ENCODE data around the gene NR2C1.

DNA sequence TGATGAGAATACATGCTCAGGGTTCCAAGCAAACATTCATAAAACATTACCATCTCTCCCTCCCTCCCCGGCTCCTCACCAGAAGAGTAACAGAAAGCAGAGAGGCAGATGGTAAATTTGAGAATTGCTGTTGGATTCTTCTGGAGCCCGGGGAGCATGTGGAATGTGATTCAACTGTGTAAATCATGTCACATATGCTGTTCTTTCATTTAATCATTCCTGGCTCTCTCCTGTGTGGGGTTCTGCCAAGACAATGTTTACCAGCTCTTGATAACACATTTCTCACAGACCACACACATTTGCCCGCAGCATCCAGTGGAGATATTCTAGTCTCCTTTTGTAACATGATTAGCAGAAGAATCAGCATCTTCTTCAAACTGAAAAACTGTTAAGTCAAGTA, 23.4 kb upstream of the NR2C1 start:
- TF ChIP-seq, protein P1, sequence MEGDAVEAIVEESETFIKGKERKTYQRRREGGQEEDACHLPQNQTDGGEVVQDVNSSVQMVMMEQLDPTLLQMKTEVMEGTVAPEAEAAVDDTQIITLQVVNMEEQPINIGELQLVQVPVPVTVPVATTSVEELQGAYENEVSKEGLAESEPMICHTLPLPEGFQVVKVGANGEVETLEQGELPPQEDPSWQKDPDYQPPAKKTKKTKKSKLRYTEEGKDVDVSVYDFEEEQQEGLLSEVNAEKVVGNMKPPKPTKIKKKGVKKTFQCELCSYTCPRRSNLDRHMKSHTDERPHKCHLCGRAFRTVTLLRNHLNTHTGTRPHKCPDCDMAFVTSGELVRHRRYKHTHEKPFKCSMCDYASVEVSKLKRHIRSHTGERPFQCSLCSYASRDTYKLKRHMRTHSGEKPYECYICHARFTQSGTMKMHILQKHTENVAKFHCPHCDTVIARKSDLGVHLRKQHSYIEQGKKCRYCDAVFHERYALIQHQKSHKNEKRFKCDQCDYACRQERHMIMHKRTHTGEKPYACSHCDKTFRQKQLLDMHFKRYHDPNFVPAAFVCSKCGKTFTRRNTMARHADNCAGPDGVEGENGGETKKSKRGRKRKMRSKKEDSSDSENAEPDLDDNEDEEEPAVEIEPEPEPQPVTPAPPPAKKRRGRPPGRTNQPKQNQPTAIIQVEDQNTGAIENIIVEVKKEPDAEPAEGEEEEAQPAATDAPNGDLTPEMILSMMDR (IDR thresholded peaks at IDR 0.05): no peak
- no peak for TF ChIP-seq POLR2A (IDR thresholded peaks at IDR 0.05)
